Spleen (tissue), 7 donors: Measurements from ENCODE around the gene ITPKB.

Experiments
- POLR2A ChIP-seq, 3 donors: fragments of 450-650 bp; IDR thresholded peaks; one replicate each; pipeline ENCODE4 v1.5.1; 2017; ENCODE audit warnings: antibody characterized with exemption in 3 of 3, mild to moderate bottlenecking in 1 of 3
- POLR2AphosphoS5 ChIP-seq, 3 donors: sonication (generic); formaldehyde crosslinking; IDR thresholded peaks; one replicate each; pipeline ENCODE4 v1.5.1; 2017; ENCODE audit warnings: antibody characterized with exemption in 3 of 3
- TF ChIP-seq, protein P1 (sequence below), 11 experiments: fragments of 200-600 bp in 7 of 11; fragments of 450-650 bp in 4 of 11; sonication (generic) in 4 of 11; IDR thresholded peaks in 8 of 11; conservative IDR thresholded peaks in 3 of 11; 1 replicate in 7 of 11; 2 replicates in 4 of 11; pipeline versions ENCODE4 v1.4.0 to v1.8.0; 2016 to 2021; ENCODE audit warnings: antibody characterized with exemption in 11 of 11, inconsistent platforms in 4 of 11, mild to moderate bottlenecking in 1 of 11
- donor health status: DM: no; HTN: no; CAD: no; lungs with moderate emphysema.
- donor health status: DM: no; HTN: no; CAD: no.
- donor health status: DM: no; HTN: no; CAD: no.

DNA sequence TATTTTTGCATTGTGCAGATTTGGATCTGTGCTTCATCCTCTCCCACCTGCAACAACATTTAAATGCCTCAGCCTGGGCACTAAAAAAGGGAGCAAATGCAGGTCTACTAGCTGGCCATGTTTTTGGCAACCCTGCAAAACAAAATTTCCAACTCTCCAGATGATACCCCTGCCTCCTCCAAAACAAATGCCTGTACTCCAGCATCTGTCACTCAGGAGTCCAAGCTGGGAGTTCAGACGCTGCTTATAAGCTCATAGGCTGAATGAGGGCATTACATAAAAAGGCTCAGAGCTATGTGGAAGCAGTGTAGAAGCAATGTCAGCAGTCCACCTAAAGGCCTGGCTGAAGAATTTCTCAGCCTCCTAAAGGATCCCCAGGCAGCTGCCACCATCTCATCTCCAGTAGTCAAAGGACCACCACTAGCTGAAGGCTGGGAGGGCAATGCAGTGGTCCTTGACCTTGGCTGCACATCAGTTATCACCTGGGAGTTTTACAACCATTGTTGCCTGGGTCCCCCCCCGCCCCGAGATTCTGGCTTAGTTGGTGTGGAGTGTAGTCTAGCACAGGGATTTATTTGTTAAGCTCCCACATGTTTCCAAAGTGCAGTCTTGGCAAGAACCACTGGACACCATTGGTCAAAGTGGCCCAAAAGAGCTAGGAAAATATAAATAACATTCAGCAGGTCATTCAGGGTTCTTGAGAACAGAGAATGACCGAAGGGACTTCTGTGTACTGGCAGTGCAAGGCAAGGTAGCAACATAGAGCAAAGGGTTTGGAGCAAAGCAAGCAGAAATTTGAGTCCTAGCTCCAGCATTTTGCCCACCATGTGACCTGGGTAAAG lies 57.2 kb downstream of the ITPKB start:
- TF ChIP-seq, protein P1, sequence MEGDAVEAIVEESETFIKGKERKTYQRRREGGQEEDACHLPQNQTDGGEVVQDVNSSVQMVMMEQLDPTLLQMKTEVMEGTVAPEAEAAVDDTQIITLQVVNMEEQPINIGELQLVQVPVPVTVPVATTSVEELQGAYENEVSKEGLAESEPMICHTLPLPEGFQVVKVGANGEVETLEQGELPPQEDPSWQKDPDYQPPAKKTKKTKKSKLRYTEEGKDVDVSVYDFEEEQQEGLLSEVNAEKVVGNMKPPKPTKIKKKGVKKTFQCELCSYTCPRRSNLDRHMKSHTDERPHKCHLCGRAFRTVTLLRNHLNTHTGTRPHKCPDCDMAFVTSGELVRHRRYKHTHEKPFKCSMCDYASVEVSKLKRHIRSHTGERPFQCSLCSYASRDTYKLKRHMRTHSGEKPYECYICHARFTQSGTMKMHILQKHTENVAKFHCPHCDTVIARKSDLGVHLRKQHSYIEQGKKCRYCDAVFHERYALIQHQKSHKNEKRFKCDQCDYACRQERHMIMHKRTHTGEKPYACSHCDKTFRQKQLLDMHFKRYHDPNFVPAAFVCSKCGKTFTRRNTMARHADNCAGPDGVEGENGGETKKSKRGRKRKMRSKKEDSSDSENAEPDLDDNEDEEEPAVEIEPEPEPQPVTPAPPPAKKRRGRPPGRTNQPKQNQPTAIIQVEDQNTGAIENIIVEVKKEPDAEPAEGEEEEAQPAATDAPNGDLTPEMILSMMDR (IDR thresholded peaks at IDR 0.05 in 8 of 11, conservative IDR thresholded peaks at IDR 0.05 in 3 of 11): no peak
- no peak for TF ChIP-seq POLR2A (IDR thresholded peaks at IDR 0.05)
- no peak for TF ChIP-seq POLR2AphosphoS5 (IDR thresholded peaks at IDR 0.05)
